NCI-H1436 (cell line): ENCODE data around the gene APEH.

Experiments used
- DNase-seq: peaks from one replicate; lab custom pipeline; 2025; lab: John Stamatoyannopoulos, UW

Gene APEH

DNA sequence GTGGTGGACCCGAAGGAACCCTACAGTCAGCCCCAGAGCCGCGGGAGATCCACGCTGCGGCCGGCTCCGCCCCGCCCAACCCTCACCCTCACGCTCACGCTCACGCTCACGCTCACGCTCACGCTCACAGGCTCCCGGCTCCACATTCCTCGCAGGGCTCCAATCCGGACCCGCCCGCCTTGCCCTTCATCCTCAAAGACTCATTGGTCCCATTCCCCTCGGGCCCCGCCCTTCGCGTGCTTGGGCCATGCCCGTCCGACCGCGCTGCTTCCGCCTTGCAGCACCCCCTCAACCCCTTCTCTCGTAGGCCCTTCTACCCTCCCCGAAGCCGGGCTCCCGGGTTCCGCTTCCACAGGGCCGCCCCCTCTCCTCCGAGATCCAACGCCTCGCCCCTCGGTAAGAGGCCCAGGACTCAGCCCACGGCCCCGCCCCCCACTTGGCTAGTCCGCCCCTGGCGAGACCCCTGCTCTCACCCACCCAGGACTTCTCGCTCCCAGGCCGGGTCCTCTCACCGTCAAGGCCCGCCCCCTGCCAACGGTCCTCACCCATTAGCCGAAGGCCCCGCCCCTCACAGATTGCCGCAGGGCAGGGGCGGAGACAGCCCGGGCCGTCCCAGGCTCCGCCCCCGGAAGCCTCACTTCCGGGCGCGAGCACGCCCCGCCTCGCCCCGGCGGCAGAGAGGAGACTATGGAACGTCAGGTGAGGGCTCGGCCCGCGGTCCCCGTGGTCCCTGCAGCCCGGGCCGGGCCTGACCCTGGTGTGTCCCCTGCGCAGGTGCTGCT is at the start of gene APEH:
APEH (plus strand) TSS at position 637 of the 782 bp plus-strand sequence; CDS start at position 688, 51 bp downstream.
- DNase-seq: no peak

DNA sequence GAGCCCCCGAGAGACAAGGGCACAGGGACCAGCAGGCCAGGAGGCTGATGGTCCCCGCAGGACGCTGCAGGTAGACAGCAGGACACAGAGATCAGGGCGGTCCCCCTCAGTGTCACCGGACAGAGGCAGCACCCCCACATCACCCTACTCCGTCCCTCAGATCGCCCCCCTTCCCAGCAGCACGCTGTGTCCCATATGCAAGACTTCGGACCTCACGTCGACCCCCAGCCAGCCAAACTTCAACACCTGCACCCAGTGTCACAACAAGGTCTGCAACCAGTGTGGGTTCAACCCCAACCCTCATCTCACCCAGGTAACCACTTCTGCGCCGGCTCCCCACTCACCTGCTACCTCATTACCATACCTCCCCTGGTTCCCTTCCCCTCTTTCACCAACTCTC is 49.1 kb upstream of the APEH start:
- DNase-seq: no peak

DNA sequence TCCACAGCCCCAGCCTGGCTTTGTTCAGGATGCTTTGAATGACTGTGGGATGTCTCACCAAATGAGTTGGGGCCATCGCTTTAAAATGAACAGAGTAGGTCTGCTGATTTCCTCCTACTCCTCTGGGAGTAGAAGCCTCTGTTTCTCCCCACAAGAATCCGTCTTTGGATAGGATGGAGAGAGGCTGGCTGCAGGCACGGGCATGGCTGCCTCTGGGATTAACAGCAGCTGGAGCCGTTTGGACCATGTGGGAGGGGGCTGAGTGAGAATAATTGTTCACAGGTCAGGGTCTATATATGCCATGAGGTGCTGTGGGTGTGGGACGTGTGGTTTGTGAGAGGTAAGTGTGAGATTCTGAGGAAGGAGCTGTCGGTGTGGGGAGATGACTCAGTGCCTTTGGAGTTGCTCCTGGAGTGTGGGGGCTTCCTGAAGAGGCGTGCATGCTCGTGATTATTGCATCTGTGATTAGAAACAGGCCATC is 48.0 kb upstream of the APEH start:
- no peak for DNase-seq

DNA sequence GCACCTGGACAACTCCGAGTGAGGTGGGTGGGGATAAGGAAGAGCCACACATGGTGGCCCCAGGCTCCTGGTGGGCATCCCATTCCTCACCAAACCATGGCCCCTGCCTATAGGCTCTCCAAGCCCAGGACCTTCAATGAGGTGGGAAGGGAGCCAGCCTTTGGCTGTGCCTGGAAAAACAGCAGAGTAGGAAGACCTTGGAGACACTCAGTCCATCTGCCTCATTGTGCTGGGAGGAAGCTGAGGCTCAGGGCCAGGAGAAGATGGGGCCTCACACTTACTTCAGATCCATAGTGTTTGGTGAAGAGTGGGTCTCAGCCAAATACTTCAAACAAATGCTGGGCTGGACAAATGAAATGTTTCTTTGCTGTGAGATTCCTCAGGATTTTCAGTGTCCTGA is 47.4 kb upstream of the APEH start:
- DNase-seq: no peak

DNA sequence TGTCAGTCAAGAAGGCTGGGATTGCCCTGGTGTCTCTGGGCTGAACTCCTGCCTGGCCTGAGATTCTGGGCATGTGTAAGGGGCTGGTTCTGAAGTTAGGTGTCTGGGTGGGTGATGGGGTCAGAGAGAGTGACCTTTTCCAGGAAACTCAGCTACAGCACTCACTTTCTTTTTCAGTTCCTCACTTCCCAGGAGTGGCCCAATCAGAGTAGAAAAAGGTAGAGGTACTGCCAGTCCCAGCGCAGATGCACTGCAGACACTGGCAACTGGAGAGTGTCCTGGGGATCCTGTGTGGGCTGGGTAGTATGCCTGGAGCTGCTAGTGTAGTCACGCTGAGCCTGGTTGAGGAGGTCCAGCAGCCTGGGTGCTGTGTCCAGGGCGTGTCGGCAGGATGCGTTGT is 46.5 kb upstream of the APEH start:
- no peak for DNase-seq

DNA sequence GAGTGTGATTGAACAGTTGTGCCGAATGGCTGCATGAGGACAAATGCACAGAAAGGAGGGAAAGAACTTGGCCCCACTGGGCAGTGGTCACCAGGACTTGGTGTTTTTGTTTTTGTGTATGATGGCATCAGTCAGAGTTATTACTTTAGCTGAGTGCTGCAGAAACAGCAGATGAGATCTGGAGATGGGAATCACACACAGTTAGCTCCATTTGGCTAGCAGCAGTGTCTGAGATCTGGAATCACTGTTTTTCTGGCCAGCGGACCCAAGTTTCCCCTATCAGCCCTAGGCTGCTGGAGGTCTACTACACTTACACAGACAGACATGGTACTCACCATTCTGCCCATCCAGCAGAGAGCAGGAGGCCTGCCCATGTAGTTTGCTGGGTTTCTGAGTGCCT is 45.9 kb upstream of the APEH start:
- no peak for DNase-seq

- DNase-seq: no peak
These were observed 44.7 kb upstream of the APEH start for GRCh38 chr3:49629451-49629850.

DNA sequence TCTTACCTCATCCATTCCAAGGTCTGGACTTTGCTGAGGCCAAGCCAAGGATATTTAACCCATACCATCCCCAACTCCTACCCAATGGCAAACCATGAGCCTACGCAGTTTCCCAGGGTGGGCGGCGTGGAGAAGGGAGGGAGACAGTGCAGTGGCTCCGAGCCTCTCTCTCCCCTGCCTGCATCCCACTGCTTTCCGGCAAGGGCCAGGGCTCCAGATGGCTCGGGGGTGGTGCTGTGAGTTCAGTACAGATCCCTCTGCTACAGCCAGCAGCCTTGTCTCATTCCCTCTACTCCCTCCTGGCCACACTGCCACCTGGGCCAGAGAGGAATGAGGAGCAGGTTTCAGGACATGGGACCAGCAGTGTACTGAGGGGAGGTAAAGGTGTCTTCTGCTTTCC is 44.3 kb upstream of the APEH start:
- DNase-seq: no peak

GRCh38 chr3:49630784-49631183 is 43.4 kb upstream of the APEH start:
- no peak for DNase-seq

DNA sequence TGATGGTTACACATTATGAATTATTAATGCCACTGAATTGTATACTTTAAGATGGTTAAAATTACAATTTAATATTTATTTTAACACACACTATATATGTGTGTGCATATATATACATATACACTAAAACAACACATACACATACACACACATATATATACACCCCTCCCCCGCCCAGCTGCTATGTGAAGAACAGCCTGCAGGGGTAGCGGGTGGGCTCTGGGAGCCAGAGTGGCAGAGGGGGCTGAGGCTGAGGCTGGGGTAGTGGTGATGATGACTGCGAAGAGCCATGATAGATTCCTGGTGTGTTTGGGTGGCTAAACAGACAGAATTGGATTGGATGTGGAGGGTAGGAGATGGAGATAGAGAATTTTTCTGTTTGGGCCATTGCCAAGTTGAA is 39.4 kb upstream of the APEH start:
- no peak for DNase-seq

DNA sequence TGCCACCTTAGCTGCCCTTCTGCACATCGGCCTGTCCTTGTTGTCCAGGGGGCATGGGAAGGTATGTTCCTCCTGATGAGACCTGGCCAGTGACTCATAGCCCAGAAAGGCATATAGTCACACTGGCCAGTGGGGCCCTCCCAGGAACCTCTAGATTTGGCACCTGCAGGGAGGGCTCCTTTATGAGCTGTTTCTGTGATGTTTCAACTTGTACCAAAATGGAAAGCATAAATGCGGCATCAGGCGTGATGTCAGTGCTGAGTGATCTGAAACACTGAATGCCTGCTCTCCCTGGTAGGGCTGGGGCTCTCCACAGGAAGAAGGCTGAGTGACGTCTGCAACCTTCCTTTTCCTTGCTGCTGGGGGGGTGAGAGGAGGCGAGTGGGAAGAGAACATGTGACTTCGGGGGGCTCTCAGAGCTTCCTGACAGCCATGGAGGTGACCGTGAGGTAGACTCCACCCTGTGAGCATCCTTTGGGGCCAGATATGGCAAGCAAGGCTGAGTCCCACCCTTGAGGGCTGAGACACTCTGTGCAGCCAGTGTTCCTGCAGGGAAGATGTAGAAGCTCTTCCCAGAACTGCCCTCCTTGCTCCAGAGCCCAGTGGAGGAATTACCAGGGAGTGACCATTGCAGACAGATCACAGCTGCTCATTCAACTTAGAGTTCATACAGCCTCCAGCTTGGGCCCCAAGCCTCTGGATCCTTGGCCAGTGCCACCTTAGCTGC is 37.1 kb upstream of the APEH start:
- no peak for DNase-seq

DNA sequence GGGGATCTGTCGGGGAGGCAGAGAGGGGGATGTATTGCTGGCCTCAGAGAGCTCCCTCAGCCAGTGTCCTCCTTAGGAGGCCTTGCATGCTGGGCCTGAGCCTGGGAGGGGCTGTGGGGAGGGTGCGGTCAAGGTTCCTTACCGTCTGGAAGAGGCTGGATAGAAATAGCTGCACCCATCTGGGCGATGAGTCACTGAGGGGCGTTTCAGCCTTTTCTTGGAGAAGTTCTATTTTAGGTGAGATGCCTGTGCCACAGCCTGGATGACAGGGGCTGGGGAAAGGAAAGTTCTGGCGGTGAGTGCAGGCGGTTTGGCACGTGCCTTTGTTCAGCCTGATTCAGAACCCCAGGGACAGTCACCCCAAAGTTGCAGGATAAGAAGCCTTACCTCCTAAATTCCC is 35.7 kb upstream of the APEH start:
- no peak for DNase-seq

GRCh38 chr3:49639551-49639950 is 34.6 kb upstream of the APEH start:
- no peak for DNase-seq

DNA sequence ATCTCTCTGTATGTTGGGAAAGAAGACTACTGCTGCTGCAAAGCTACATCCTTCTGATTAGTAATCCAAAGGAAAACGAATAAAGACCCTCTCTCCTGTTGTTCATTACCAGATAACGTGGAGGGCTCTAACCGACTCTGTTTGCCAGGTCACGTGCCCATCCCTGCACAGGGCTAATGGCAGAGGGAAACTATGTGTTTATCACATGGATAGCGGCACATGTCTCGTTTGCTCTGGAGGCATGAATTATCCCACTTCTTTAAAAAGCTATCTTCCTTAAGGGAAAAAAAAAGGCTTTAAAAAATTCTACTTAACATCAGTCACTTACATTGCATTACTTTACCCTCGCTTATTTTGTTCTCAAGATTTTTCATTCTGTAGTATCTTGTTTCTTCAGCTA is 32.9 kb upstream of the APEH start:
- DNase-seq: no peak

DNA sequence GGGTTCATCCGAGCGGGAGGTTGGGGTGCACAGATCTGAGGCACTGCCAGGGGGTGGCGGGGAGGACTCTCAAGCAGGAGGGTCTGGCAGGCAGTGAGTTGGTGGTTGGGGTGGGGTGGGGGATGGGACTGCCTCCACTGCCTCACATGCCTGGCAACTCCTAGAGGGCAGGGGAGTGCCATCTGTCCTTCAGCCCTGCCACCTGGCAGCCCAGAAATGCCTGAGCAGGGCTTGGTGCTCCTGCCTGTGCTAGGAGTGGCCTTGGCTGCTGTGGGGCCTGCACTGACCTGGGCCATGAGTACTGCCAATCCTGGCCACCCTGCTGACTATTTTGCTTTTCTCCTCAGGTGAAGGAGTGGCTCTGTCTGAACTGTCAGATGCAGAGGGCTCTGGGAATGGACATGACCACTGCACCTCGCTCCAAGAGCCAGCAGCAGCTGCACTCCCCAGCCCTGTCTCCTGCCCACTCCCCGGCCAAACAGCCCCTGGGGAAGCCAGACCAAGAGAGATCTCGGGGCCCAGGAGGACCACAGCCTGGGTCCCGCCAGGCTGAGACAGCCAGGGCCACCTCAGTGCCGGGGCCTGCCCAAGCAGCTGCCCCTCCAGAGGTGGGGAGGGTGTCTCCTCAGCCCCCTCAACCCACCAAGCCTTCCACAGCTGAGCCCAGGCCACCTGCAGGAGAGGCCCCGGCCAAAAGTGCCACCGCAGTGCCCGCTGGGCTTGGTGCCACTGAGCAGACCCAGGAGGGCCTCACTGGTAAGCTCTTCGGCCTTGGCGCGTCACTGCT is 32.0 kb upstream of the APEH start:
- DNase-seq: no peak

- no peak for DNase-seq
These were observed 31.4 kb upstream of the APEH start for GRCh38 chr3:49642708-49643145.

- no peak for DNase-seq
These were observed 29.5 kb upstream of the APEH start for GRCh38 chr3:49644684-49645083.

- no peak for DNase-seq
These were observed 27.9 kb upstream of the APEH start for GRCh38 chr3:49646236-49646635.

DNA sequence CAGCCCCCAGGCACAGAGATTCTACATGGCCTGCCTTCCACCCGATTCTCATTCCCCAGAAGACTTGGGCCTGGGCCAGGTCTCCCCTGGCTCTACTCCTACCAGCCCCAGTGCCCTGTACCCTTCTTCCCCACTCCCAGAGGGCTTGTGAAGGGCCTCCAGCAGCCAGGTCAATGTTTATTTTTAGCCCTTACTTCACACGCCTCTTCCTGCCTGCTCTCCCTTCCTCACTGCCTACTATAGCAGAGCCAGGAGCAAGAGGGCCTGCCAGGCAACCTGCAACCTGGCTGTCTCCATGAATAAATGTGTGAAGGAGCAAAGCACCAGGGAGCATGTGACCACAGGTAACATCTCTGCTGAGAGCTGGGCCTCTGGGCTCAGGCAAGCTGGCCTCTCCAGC is 26.4 kb upstream of the APEH start:
- no peak for DNase-seq

DNA sequence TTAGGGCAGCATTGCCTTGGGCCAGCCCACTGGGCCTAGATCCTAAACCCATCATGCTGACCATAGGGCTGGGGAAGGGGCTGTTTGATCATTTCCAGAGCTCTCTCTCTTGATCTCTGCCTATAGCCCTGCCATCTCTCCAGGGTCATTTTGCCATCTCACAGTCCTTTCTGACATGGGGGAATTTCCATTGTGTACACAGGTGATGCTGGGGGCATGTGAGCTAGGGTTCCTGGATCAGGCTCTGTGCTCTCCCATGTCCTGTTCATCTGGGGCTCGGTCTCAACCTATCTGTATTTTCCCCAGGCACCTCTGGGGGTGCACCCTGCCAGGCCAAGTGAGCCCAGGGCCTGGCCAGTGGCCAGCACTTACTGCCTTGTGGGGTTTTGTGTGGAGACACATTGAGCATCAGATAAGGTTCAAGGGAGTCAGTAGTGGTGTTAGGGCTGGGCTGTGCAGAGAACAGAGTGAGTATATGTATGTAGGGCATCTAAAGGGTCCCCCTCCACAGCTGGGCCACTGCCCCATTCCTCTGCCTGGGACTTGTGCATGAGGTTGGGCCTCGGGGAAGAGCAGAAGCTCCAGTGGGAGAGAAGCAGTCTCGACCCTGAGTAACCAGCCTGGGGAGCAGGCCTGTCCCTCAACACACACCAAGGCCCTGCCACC is 25.7 kb upstream of the APEH start:
- no peak for DNase-seq

DNA sequence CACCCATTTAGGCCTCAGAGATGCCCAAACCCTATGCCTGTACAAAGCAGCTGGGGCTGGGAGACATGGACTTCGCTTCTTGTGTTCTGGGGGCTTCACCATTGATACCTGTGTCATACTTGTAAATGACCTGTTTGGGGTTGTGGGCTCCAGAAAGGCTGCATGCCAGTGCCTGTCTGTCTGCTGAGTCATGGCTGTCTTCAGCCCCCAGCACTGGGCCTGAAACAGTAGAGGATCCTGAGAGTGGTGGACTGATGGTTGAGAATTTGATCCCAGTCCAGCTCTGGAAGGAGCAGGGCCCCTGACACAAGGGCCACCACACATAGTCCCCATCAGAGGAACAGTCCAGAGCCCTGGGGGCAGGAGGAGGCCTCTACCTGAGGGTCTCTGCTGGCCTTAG is 24.6 kb upstream of the APEH start:
- no peak for DNase-seq

- DNase-seq: no peak
These were observed 24.0 kb upstream of the APEH start for GRCh38 chr3:49650177-49650576.
